Mesenteric fat pad (tissue), 1 donor: ENCODE data around the gene PPFIA4. TPM values are rescaled to one million over a fixed set of nuclear protein-coding genes. Genes with fewer than 3 reads are reported as not detected.

Experiments used
- DNase-seq: peaks from one replicate; pipeline ENCODE4 v3.0.0-alpha.2; 2020; ENCODE audit warnings: low spot score
- total RNA-seq: library from RNA; stranded (reverse); fragmentation: NEBNext Ultra II Directional; extraction: Animal tissue kit (Norgen Biotek cat#: 25700); gene quantifications from one replicate; pipeline ENCODE4 v1.2.1, GENCODE V29; 2021
- donor health status: DM: yes; HTN: yes; CAD: no.

PPFIA4 gene
- total RNA-seq, 1 donor from 2014 or later: 0.55 TPM

DNA sequence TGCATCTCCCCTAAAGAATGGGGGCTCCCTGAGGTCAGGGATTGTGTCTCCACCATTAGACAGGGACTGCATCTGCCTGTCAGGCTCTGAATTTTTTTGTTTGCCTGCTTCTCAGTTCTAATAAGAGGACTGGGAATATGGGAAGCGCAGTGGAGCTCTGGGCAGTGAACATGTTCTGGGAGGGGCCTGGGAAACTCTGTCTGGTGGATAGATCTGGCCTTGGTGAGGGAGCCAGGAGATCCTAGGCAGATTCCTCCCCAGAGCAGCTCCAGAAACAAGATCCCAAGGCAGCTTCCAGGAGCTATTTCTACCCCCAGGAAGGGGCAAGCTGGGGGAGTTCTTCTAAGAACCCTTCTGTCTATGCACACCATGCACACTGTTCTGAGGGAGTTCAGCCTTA, 72.2 kb downstream of the PPFIA4 start:
- no peak for DNase-seq

DNA sequence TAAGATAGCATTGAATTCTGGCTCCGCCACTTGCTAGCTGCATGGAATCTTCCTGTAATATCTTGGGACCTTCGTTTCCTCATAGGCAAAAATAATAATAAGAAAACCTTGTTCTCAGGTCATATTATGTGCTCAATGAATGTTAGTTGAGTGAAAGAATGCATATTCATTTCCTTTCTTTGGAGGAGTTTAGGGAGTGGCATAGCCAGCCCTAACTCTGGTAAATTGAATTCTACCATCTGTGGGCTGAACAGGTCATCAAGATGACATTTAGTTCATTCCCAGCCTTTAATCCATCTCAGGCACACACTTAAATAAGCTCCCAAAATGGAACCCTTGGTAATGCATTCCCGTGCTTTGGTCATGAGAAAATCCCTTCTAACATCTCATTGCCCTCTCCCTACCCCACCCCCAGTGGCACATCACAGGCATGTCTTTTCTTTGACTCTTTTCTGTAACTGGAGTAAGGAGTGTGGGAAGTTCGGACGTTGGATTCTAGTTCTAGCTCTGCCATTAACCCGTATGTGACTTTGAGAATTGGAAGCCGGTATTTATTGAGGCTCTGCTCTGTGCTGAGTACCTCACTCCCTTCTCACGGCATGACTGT, 72.7 kb downstream of the PPFIA4 start:
- DNase-seq: no peak

DNA sequence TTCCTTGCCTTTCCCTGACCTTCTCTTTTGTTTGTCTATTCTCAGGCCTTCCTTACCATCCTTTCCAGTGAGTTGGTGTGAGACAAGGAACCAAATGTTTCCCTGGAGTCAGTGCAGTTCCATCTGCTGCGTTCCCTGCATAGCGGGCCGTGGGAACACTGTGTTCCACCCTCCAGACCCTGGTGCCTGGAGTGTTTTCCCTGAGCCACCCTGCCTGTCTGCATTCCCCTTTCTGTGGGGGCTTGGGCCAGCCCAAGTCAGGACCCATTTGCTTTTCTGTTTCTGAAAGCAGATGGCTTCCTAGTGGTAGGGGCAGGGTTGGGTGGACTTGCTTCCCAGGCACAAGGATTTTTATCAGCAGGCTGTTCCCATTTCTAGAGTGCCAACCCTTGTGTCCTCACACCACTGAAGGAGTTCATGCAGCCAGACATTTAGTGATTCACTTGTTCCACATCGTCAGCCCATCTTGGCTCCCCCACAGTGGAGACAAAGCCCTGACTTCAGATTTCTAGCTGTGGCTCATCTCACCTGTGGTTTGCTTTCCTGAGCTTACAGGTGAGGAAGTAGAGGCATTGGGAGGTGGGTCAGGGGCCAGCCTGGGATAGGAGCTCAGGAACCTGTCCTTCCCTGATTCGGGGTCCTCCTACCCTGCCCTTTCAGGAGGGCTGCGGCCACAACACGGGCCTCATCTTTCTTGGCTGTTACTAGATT, 73.7 kb downstream of the PPFIA4 start:
- DNase-seq: no peak

DNA sequence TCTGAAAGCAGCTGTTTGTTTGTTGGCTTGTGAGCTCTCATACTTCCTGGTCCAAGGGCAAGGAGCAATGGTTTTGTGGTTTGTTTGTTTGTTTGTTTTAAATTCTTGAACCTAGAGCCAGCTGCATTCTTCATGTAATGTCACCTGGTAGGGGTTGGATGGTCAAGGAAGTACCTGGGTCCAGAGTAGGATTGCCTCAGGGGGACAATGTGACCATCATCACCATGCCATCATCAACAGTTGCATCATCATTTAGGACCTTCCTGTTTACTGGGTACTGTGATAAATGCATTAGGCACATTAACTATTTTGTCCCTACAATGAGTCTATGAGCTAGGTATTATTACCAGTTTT, 74.2 kb downstream of the PPFIA4 start:
- DNase-seq: no peak

DNA sequence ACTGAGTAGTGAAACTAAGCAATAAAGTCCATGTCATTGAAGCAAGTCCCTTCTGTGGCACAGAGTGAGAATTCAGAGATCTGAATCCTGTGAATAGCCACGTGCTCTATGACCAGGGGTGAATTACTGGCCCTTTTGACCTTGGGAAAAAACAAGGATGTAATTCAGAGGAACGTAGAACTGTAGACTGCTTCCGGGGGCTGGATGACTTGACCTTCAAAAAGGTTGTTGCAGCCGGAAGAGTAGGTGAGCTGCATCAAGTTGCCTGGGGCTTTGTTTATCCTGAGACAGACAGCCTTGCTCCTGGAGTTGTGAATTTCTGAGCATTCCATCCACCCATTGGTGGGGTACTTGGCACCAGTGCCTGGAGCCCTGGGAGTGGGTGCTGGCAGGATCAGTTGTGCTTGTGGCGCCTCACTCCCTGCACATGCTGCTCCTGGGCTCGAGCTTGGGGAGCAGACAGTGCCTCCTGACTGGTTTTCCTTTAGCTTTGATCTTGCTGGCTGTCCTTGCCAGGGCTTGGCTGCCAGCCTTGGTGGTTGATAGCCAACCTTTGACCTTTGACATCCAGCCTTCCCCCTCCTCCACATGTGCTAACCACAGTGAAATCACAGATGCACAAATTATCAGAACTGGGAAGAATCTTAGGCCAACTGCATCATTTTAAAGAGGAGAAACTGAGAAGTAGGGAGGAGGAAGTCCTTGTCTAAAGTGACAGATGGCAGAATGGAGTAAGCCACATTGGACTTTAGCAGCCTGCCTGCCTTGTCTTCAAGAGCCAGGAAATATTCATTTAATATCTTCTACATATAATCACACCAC, 75.7 kb downstream of the PPFIA4 start:
- no peak for DNase-seq

DNA sequence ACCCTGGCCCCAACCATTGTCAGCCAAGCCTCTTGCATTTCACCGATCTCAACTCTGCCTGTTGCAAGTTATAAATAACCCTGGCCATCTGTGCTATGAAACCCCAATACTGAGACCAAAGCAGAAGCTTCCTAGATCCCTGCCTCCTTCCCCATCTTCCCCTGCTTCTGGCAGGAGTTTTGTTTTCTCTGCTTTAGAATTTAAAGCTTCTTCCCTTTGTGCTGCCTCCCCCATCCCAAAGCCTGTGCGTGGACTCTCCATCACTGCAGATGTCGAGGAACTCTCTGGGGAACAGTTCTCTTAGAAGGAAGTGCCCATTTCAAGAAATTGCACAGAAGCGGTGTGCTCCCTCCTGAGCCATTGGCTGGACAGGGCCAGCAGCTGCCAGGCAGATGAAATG, 76.9 kb downstream of the PPFIA4 start:
- no peak for DNase-seq

DNA sequence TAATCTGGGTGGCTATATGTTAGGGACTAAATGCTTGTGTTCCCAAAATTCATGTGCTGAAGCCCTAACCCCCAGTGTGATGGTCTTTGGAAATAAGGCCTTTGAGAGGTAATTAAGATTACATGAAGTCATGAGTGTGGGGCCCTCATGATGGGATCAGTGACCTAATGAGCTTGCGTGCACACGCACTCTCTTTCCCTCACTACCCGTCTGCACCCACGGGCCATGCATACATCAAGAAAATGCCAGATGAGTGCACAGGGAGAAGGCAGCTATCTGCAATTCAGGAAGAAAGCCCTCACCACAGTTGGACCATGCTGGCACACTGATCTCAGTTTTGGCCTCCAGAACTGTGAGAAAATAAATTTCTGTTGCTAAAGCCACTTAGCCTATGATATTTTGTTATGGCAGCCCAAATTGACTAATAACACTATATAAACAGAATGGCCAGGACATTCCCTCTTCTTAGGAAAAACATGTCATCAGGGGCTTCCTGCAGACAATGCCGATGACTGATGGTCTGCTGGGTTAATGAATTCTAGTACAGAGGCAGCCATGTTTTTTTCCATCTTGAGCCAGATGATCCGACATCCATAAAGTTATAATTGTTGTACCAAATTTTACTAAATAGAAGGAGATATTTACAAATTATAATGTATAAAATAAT, 77.7 kb downstream of the PPFIA4 start:
- no peak for DNase-seq

DNA sequence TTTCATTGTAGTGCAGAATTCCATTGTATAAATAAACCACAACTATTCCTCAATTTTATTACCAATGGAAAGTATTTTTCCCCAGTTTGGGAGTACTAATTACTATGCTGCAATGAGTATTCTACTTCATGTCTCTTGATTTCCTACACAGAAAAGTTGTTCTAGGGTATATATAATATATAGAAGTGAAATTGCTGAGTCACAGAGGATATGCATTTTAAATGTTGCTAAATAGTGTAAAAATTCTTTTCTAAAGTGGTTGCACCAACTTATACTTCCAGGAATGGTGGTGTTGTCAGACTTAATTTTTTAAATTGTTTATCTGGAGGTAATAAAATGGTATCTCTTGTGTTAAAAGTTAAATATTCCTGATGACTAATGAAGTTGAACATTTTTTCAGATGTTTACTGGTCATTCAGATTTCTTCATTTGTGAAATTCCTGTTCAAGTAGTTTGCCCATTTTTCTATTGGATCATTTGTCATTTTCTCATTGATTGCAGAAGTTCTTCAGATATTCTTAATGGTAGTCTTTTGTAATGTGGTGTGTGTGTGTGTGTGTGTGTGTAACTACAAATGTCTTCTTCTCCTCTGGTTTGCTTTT, 78.6 kb downstream of the PPFIA4 start:
- DNase-seq: no peak

DNA sequence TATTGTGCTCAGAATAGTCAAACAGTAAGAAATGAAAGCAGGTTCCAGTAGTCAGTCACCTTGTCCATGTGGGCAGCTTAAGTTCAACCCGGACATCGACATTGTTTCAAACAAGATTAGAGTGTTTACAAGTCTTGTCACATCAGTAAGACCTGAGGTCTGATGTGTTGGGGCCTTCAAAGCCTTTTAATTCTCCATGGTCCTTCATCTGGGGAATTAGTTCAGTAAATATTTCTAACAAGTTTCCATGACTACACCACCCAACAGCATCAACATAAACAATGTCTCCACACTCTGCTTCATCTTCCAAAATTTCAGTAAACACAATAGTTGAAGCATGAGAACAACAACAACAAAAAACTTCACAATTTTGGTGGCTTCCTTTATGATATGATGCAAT, 86.2 kb downstream of the PPFIA4 start:
- no peak for DNase-seq

DNA sequence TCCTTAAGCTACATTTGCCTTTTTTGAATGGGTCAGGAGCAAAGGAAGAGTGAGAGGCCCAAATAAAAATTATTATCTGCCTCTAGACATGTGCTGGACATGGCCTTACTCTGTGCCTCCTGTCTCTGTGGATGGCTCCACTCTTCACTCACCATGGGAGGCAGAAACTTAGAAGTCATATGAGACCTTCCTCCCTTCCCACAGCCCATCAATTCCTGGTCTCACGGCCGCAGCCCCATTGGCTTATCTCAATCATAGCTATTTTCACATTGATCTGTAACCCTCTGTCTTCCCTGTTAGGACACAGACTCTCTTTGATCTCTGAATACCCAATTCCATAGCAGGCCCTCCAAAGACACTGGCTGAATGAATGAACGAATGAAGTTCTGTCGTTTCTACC, 87.0 kb downstream of the PPFIA4 start:
- no peak for DNase-seq

DNA sequence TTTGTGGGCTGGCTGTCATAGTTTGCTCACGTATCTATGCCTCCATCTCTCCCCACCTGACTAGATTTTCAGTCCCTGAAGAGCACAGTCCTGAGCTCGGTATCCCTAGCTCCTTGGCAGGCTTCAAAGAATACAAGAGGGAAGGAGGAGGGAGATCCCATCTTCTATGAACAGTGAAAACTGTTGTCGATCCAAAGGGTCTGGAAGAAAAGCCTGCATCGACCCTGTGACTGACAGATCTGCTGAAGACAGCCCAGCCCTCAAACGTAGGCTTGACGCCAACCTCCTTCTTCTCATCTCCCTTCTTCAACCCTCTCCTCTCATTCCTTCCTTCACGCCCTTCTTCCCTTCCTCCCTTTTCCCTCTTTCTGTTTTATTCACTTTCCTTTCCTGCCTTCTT, 87.9 kb downstream of the PPFIA4 start:
- no peak for DNase-seq

DNA sequence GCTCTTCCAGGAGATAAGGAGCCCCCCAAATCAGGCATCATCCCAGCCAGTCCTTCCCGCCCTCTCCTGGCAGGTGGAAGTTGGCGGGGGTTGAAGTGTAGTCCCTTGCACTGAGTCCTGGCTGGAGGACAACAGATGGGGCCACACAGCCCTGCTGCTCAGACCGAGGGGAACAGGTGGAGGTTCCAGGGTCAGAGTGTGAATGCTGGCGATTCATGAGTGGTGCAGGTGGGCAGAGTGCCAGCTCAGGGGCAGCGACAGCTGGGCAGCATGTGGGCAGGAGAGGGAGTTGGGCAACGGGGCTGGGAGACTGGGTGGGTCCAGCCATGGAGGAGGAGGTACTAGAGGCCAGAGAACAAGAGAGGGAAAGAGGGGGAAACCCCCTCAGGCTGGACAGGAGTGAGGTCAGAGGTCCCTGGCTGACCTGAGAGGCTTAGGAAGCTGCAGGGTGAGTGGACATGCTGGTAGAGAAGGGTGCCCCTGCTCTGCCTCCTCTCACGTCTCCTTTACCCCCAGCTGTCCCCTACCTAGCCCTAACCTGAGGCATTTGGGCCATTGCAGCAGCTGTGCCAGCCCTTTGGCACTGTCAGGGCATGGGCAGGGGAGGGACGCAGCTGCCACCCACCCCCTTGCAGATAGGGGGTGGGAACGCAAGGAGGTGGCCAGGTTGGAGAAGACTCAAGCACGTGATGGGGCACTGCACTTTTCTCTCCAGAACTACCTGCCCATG, 90.0 kb downstream of the PPFIA4 start:
- no peak for DNase-seq

DNA sequence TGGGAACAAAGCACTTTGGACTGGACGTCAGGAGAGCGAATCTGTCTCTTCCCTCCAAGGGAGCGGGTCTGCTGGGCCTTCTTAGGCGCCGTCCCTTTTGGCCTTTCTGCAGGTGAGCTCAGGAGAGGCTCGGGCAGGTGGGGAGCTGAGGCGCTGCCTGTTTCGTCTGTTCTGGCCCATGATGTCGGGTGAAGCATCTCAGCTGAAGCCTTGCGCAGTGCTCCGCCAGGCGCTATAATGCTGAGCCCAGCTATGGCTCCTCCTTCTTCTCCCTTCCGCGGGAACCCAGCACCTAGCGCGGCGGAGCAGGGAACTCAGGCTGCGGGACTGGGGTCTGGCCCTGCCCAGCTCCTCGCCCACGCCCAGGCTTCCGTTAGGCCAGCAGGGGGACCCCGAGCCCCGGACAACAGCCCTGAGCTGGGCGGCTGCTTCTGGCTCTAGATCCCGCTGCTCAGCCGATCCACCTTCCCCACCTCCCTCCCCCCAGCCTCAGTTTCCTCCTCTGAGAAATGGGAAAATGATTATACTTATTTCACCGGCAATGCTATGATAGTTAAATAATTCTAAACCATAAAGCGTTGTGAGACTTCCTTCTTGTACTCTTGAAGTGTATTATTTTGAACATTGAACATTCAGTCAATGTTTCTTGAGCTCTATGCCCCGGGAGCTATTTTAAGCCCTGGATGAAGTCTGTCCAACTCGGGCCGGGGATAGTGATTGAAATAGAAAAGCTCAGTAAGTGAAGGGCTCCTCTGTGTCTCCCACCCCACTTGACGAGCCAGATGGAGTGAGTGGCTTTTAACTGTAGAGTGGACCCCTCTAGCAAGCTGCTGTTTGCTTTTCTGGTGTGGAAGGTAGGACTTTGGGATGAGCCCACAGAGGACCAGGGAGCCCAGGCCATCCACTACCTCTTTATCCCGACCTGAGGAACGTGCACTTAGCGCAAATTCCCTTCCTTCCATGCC, 91.6 kb downstream of the PPFIA4 start:
- peak; percentile 91 for DNase-seq

DNA sequence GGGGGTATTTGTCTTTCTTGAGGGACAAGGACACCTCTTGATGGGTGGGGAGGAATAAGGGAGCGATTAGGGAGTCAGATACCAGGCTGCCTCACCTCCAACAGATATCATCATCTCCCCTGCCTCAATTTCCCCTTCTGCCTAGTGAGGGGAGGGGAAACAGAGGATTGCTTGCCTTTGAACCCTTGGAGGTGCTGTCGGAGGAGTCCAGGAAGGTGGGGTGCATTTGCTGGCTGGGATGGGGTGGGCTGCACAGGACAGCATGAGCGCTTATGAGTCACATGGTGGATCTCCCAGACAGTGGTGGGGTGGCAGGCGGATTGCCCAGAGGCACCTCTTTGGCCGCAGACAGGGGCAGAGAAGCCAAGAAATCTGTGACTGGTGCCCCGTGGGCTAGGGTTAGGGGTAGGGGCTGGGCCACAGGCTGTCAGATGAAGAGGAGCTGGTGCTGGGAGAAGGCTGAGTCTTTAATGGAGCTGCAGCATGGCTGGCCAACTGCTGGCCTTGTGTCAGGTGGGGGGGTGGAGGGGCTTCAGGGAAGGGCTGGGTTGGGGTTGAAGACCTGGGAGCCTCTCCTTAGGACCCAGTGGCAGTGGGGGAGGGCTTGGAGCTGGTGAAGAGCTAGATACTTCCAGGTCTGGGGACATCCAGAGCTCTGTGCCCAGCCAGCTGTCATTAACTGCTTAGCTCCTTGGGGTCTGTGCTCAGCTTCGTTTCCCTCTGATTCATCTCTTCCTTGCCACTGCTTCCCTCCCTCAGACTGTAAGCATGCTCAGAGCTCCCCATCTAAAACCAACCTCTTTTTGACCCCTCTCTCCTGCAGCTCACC, 94.2 kb downstream of the PPFIA4 start:
- DNase-seq: peak; percentile 82

DNA sequence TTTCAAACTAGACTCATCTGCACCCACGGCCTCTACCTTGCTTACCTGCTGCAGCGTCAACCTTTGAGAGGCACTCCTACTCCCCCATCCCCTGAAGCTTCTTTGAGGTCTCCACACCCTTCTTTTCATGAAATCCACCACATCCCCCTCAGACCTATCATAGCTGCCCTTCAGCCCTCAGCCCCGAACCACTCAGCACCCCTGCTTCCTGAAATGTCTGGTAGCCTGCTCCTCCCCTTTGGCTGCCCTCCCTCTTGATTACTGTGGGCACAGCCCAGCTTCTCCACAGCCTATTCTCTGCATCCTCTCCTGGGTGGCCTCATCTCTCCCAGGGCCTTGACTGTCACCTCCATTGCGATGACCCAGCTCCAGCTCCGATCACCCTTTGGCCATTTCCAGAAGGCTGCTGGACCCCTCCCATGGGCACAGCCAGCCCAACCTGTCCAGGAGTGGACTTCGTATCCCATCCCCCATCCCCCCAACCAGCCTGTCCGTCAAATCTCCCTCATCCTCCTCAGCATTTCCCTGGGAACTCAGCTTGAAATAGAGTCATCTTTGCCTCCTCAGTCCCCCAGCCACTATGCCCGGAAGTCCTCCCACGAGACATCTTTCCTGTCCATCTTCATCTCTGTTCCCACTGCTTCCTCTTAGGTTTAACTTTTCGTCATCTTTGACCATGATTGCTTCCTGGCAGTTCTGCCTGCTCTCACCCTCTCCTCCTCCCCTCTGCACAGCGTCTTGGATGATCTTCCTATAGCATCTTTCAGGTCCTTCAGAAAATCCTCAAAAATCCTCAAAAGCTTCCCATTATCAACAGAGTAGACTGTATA, 95.1 kb downstream of the PPFIA4 start:
- peak; percentile 47 for DNase-seq

DNA sequence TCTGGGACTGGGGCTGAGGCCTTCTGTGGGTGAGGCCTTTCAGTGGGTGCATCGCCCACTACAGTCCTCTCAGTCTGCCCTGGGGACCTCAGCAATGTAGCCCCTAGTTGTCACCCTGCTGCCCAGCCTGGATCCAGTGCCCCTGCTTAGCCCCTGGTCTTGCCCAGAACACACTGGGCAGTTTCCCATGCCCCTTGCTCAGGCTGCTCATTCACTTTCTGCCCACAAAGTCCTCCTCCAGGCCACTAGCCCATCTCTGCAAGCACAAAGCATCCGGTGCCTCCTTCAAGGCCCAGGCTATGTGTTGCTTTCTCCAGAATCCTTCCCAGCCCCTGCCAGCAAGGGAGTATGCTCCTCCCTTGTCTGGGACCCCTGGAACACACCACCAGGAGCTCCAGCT, 95.9 kb downstream of the PPFIA4 start:
- DNase-seq: peak; percentile 67

DNA sequence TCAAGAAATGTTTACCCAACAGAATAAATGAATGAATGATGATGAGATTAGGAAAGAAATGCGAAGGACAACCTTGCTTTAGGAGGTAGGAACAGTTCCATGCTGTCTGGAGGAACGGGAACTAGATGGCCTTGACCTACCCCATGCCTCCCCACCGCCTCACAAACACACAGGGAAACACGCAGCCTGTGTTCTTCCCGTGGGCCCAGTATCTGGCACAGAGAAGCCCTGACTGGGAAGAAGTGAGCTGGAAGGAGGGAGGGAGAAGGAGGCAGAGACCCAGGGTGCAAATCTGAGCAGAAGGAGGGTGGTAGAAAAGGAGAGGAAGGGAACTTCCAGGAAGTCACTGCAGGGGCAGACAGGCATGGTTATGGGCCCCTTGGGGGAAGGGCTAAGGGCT, 97.7 kb downstream of the PPFIA4 start:
- DNase-seq: peak; percentile 60
